NCI-H2107 treated with DMSO at 0.1 percent for 48 hours (cell line): Measurements from ENCODE around the gene SLC25A10.

Experiments used
- DNase-seq: peaks from one replicate; lab custom pipeline; 2025; ENCODE audit not compliant: unreplicated experiment; lab: John Stamatoyannopoulos, UW

Gene SLC25A10

GRCh38 chr17:81705518-81706231 lies 6.4 kb upstream of the SLC25A10 start:
- no peak for DNase-seq

- no peak for DNase-seq
Observed at GRCh38 chr17:81706232-81706611, 5.9 kb upstream of the SLC25A10 start.

GRCh38 chr17:81706757-81707624 lies 5.1 kb upstream of the SLC25A10 start:
- no peak for DNase-seq

DNA sequence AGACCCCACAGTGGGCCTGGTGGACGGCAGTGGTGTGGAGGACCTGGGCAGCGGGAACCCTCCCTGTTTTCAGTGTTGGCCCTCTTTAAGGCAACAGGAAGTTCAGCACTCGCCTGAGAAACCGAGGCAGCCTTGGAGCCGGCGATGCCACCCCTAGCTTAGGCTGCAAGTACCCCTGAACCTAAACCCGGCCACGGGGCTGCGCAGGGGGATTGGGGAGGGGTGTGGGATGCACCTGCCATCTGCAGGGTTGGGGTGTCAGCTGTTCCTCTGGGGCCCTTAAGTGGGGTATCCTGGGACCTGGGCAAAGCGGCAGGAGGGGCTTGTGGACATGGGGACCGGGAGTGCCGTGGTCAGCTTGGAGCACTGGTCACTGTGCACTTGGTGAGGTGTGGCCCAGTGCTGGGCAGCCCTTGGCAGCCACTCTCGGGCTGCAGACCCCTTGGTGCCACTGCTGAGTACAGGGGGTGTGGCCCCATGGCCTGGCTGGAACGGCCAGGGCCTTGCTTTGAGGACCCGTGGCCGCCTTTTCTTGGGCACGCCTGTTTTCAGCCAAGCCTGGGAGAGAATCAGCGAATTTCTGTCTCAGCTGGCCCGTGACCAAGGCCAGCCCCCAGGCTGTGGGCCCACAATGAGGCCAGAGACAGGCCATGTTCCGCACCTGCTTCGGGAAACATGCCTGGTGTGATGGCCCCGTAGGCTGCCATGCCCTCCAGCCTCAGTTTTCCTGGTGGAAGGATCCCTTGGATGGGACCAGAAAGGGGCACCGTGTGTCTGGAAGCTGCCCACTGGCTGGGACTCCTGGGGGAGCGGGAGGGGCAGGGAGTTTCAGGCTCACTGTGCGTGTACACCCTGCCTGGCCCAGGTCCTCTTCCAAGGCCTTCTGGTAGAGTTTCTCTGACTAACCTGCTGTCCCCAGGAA lies 4.1 kb upstream of the SLC25A10 start:
- no peak for DNase-seq

- no peak for DNase-seq
Observed at GRCh38 chr17:81708739-81709185, 3.3 kb upstream of the SLC25A10 start.

DNA sequence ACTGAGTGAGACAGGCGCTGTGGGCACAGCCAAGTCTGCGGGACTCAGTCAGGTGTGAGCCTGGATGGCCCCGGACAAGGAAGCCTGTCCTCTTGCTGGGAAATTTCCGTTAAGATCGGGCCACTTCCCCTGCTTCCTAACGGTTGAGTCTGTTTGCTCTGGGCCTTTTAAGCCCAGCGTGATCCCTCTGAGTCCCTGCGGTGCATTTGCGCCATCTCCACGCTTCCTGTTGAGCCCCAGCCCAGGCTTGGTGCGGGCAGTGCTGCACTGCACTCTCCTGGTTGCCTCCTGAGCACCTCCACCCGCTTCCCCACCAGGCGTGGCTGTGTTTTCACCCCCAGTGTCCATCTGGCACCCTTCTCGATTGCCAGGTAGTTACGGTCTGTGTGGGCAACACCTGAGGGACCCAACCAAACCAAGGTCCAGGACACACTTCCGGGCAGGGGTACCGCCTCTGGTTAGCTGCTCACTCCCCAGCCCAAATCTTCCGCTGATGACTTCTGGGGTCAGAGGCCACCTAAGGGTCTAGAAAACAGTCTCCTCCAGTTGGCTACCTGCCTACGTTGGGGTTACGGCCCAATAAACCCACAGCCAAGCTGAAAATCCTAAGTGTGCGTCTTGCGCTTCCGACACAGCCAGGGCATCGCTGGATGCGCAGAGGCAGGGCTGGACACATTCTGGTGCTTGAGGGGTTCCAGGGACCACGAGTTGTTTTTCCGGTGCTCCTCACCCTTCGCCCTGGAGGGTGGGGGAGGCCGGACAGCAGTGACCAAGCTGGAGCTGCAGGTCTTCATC lies 1.4 kb upstream of the SLC25A10 start:
- no peak for DNase-seq

DNA sequence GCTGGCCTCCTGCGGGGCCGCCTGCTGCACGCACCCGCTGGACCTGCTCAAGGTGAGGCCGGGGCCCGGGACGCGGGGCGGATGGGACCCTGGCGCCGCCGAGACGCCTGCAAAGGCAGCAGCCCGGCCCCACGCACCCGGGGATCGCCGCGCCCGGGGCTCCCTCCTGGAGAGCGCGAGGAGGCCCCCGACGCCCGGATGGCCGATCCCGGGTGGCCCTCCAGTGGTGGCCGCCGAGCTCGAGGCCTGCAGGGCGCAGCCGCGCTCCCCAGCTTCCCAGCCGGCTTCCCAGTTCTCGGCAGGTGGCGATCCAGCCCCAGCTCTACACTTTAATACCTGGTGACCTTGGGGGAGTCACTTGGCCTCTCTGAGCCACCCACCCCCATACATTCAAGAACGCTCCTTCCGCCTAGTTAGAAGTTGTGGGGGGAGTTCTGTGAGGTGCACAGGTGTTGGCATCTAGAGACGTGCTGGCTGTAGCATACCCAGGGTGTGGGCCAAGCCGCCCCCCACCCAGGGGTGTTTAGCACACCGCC lies 452 bp downstream of the SLC25A10 start:
- no peak for DNase-seq

GRCh38 chr17:81713004-81713555 lies 996 bp downstream of the SLC25A10 start:
- no peak for DNase-seq

GRCh38 chr17:81713556-81714411 lies 1.7 kb downstream of the SLC25A10 start:
- no peak for DNase-seq

DNA sequence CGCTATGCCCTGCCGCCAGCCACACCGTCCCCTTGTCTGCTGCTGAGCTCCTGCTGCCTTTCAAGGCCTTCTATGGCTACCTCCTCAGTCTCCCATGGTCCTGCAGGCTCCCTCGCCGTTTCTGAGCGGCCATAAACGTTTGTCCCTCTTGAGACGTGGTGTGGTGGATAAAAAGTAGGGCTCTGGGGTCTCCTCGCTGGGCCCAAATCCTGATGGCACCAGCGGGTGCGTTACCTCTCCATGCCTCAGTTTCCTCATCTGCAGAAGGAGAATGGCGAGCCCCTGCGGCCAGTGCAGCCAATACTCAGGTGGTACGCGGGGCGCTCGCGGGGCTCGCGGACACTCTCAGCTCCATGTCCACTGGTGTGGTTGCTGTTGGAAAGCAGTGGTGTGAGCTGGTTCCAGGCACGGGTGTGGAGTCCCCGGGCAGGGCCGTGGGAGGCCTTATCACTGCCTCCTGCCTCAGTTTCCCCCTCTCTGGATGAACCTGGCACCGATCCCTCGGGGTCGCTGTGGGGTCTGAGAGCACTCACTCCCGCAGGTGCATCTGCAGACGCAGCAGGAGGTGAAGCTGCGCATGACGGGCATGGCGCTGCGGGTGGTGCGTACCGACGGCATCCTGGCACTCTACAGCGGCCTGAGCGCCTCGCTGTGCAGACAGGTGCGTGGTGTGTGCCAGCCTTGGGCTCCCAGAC lies 2.5 kb downstream of the SLC25A10 start:
- no peak for DNase-seq

DNA sequence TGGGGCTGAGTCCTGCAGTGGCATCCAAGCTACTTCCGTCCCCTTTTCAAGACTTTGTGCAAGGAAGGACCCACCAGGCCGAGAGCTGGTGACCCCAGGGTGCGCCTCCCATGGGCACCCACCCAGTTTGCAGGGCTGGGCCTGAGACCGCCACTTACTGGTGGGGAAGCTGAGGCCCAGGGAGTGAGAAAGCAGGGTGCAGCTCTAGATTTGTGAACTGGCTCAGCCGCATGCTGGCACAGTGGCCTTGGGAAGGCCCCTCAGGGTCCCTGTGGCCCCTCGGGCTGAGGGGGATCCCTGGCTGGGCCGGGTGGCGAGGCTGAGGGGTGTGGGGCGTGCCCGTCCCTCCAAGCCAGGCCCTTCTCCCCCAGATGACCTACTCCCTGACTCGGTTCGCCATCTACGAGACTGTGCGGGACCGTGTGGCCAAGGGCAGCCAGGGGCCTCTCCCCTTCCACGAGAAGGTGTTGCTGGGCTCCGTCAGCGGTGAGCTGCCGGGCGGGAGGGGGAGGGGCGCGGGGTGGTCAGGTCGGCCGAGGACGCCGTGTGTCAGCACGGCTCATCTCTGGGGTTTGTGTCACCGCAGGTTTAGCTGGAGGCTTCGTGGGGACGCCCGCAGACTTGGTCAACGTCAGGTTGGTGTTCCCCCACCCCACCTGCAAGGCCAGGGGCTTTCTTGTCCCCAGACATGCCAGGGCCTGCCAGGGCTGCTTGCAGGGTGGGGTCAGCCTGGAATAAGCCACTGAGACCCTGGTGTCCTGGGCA lies 3.2 kb downstream of the SLC25A10 start:
- no peak for DNase-seq

- no peak for DNase-seq
Observed at GRCh38 chr17:81715872-81716673, 4.0 kb downstream of the SLC25A10 start.

- DNase-seq: no peak
Observed at GRCh38 chr17:81716674-81716996, 4.6 kb downstream of the SLC25A10 start.

- DNase-seq: no peak
Observed at GRCh38 chr17:81717049-81717765, 5.1 kb downstream of the SLC25A10 start.

DNA sequence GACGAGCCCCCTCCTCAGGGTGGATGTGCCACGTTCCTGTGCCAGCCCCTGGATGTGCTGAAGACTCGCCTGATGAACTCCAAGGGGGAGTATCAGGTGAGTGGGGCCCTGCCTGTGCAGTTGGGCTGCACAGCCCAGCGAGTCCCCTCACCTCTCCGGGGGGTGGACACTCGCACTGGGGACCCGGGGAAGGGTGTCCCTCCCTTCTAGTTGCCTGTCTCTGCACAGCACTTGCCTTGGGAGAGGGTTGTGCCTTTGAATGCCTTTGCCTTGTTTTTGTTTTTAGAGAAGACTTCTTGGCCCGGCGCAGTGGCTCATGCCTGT lies 5.6 kb downstream of the SLC25A10 start:
- no peak for DNase-seq
